Measurements from ENCODE around the gene ATP9B. TPM values are rescaled to one million over a fixed set of nuclear protein-coding genes. Genes with fewer than 3 reads are reported as not detected.
"Not testable (repeated sequence)": the region's sequence is repeated elsewhere in the genome, so short reads cannot be mapped to it uniquely, and the experiment has no call there.

The ATP9B gene
- total RNA-seq, 1 experiment from 2014 or later = 25.5 TPM

- H3K27ac Mint-ChIP-seq (ENCODE audit: low read depth, unreplicated experiment) = no peak overlapping the region
These were observed 258.1 kb downstream of the ATP9B start for GRCh38 chr18:79327199-79327721.

GRCh38 chr18:79327915-79328314, 258.7 kb downstream of the ATP9B start:
- intact Hi-C loops (cut with micrococcal nuclease); H3K27ac Mint-ChIP-seq (ENCODE audit: low read depth, unreplicated experiment); CTCF ChIA-PET; BruUV-seq (replicated peaks); H3K36me3 Mint-ChIP-seq (ENCODE audit: insufficient read depth, unreplicated experiment); DNase-seq (ENCODE audit: unreplicated experiment); H3K4me1 Mint-ChIP-seq (ENCODE audit: insufficient read depth, unreplicated experiment); H3K4me3 Mint-ChIP-seq (ENCODE audit: unreplicated experiment); H3K27me3 Mint-ChIP-seq (ENCODE audit: insufficient read depth, unreplicated experiment); H3K9me3 Mint-ChIP-seq (ENCODE audit: unreplicated experiment); POLR2A ChIA-PET: not testable (repeated sequence)

More at GRCh38 chr18:79327199-79327721, 258.1 kb downstream of the ATP9B start:
- TF ChIP-seq CTCF (IDR thresholded peaks at IDR 0.05; ENCODE audit: unreplicated experiment) = no peak
- Mint-ChIP-seq H3K27me3 (ENCODE audit: insufficient read depth, unreplicated experiment) (no peaks in the 10 kb centered on the region), H3K36me3 (ENCODE audit: insufficient read depth, unreplicated experiment) (peaks cover 7% of the 10 kb centered on the region), H3K4me3 (ENCODE audit: unreplicated experiment) (no peak overlapping the region), H3K4me1 (ENCODE audit: insufficient read depth, unreplicated experiment) (no peaks in the 10 kb centered on the region), H3K9me3 (ENCODE audit: unreplicated experiment) (no peaks in the 10 kb centered on the region)
- intact Hi-C loops (cut with micrococcal nuclease) = no loop called here
- POLR2A ChIA-PET = no interaction called here
- BruUV-seq (replicated peaks) = no TSS peak
- no peak for DNase-seq (ENCODE audit: unreplicated experiment)
- CTCF ChIA-PET = no interaction called here

- no peaks in the 10 kb centered on the region for H3K4me1 Mint-ChIP-seq (ENCODE audit: insufficient read depth, unreplicated experiment)
- H3K9me3 Mint-ChIP-seq (ENCODE audit: unreplicated experiment) = no peaks in the 10 kb centered on the region
- ChIA-PET POLR2A (no interaction called here), CTCF (interaction anchor here (0.5 kb wide), 1 partner anchor 463 kb away, joined by 4 read pairs; no protein-coding TSS in a partner anchor)
- H3K36me3 Mint-ChIP-seq (ENCODE audit: insufficient read depth, unreplicated experiment) = peaks cover 7% of the 10 kb centered on the region
- no peak for DNase-seq (ENCODE audit: unreplicated experiment)
- no TSS peak for BruUV-seq (replicated peaks)
- H3K27ac Mint-ChIP-seq (ENCODE audit: low read depth, unreplicated experiment) = no peak overlapping the region
- intact Hi-C loops (cut with micrococcal nuclease) = no loop called here
- no peaks in the 10 kb centered on the region for H3K27me3 Mint-ChIP-seq (ENCODE audit: insufficient read depth, unreplicated experiment)
- no peak overlapping the region for H3K4me3 Mint-ChIP-seq (ENCODE audit: unreplicated experiment)
- no peak for TF ChIP-seq CTCF (IDR thresholded peaks at IDR 0.05; ENCODE audit: unreplicated experiment)
These were observed 259.7 kb downstream of the ATP9B start for GRCh38 chr18:79328887-79329286.

- intact Hi-C loops (cut with micrococcal nuclease) = no loop called here
These were observed 260.6 kb downstream of the ATP9B start for GRCh38 chr18:79329786-79330185.

More at GRCh38 chr18:79329786-79330185, 260.6 kb downstream of the ATP9B start:
- Mint-ChIP-seq H3K36me3 (ENCODE audit: insufficient read depth, unreplicated experiment) (peaks cover 7% of the 10 kb centered on the region), H3K4me3 (ENCODE audit: unreplicated experiment) (no peak overlapping the region), H3K27ac (ENCODE audit: low read depth, unreplicated experiment) (no peak overlapping the region), H3K27me3 (ENCODE audit: insufficient read depth, unreplicated experiment) (no peaks in the 10 kb centered on the region), H3K4me1 (ENCODE audit: insufficient read depth, unreplicated experiment) (no peaks in the 10 kb centered on the region), H3K9me3 (ENCODE audit: unreplicated experiment) (no peaks in the 10 kb centered on the region)
- DNase-seq (ENCODE audit: unreplicated experiment) = no peak
- TF ChIP-seq CTCF (IDR thresholded peaks at IDR 0.05; ENCODE audit: unreplicated experiment) = no peak
- ChIA-PET POLR2A (no interaction called here), CTCF (no interaction called here)
- no TSS peak for BruUV-seq (replicated peaks)
